Astrocyte (in vitro differentiated cells and primary cell): ENCODE measurements around the gene TNFSF15. TPM values are rescaled to one million over a fixed set of nuclear protein-coding genes. Genes with fewer than 3 reads are reported as not detected.

Experiments used
- DNase-seq: peaks from one replicate; pipeline ENCODE4 v3.0.0-alpha.2; 2010; ENCODE audit warnings: low read depth
- FAIRE-seq: peaks from 2 replicates; lab custom pipeline; 2011; peaks lifted over from hg19 to GRCh38; lab: Jason Lieb, UNC
- H2AFZ ChIP-seq: 2 replicates; pipeline ENCODE4 v1.6.0; 2012; ENCODE audit warnings: low read depth, low read length, inconsistent platforms
- H3K27ac ChIP-seq: 2 replicates; pipeline ENCODE4 v1.5.1; 2011; ENCODE audit warnings: low read depth, low read length, inconsistent platforms
- H3K27me3 ChIP-seq: 2 replicates; pipeline ENCODE4 v1.6.0; 2011; ENCODE audit warnings: low read length, inconsistent platforms; ENCODE audit not compliant: insufficient read depth
- H3K36me3 ChIP-seq: 2 replicates; pipeline ENCODE4 v1.5.1; 2011; ENCODE audit warnings: low read length, inconsistent platforms; ENCODE audit not compliant: insufficient read depth
- H3K4me1 ChIP-seq: 2 replicates; pipeline ENCODE4 v1.5.1; 2011; ENCODE audit warnings: low read length, inconsistent platforms; ENCODE audit not compliant: insufficient read depth
- H3K4me2 ChIP-seq: 2 replicates; pipeline ENCODE4 v1.6.0; 2012; ENCODE audit warnings: low read length, inconsistent platforms
- H3K4me3 ChIP-seq: 2 replicates; pipeline ENCODE4 v1.5.1; 2011; ENCODE audit warnings: low read depth, mild to moderate bottlenecking, low read length, inconsistent platforms; ENCODE audit not compliant: insufficient read depth
- H3K79me2 ChIP-seq: 2 replicates; pipeline ENCODE4 v1.6.0; 2012; ENCODE audit warnings: mild to moderate bottlenecking, low read length, inconsistent platforms; ENCODE audit not compliant: insufficient read depth
- H3K9ac ChIP-seq: 2 replicates; pipeline ENCODE4 v1.6.0; 2012; ENCODE audit warnings: mild to moderate bottlenecking, low read length, inconsistent platforms
- H3K9me3 ChIP-seq: 2 replicates; pipeline ENCODE4 v1.5.1; 2012; ENCODE audit warnings: low read depth, mild to moderate bottlenecking, low read length, inconsistent platforms; ENCODE audit not compliant: insufficient read depth
- H4K20me1 ChIP-seq: 2 replicates; pipeline ENCODE4 v1.6.0; 2012; ENCODE audit warnings: low read length, inconsistent platforms; ENCODE audit not compliant: insufficient read depth
- H3K27ac Mint-ChIP-seq: one replicate; pipeline ENCODE4 v1.8.0; 2021; ENCODE audit warnings: mild to moderate bottlenecking, mixed read lengths; ENCODE audit not compliant: unreplicated experiment
- H3K27me3 Mint-ChIP-seq: one replicate; pipeline ENCODE4 v1.8.0; 2021; ENCODE audit warnings: low read depth, mixed read lengths; ENCODE audit not compliant: unreplicated experiment
- H3K36me3 Mint-ChIP-seq: one replicate; pipeline ENCODE4 v1.8.0; 2021; ENCODE audit warnings: low read depth, mixed read lengths; ENCODE audit not compliant: unreplicated experiment
- H3K4me1 Mint-ChIP-seq: one replicate; pipeline ENCODE4 v1.8.0; 2021; ENCODE audit warnings: low read depth, mixed read lengths; ENCODE audit not compliant: unreplicated experiment
- H3K4me3 Mint-ChIP-seq: one replicate; pipeline ENCODE4 v1.8.0; 2021; ENCODE audit warnings: mild to moderate bottlenecking, moderate library complexity, mixed read lengths; ENCODE audit not compliant: unreplicated experiment
- H3K9me3 Mint-ChIP-seq: one replicate; pipeline ENCODE4 v1.8.0; 2021; ENCODE audit warnings: mild to moderate bottlenecking, mixed read lengths; ENCODE audit not compliant: unreplicated experiment
- CTCF ChIP-seq: IDR thresholded peaks from 2 replicates; pipeline ENCODE4 v1.5.1; 2011; ENCODE audit warnings: low read depth, mild to moderate bottlenecking, inconsistent platforms, low read length, moderate library complexity; ENCODE audit not compliant: insufficient read depth
- EZH2 ChIP-seq: IDR thresholded peaks from 2 replicates; pipeline ENCODE4 v1.6.1; 2012; ENCODE audit warnings: mild to moderate bottlenecking, low read length, inconsistent platforms; ENCODE audit not compliant: insufficient read depth
- total RNA-seq: library from RNA; stranded (reverse); gene quantifications from 2 replicates; pipeline ENCODE4 v1.2.1, GENCODE V29; 2021

Gene TNFSF15
- total RNA-seq, 1 donor from 2014 or later = 10.3 TPM

- Histone ChIP-seq H3K27me3 (peaks cover 9% of the 10 kb centered on the region), H4K20me1 (no peaks in the 10 kb centered on the region), H3K9me3 (no peaks in the 10 kb centered on the region), H3K9ac (no peak overlapping the region), H3K4me1 (peaks cover 4% of the 10 kb centered on the region), H3K4me2 (peak overlapping the region; percentile 36), H3K27ac (no peak overlapping the region), H3K36me3 (no peaks in the 10 kb centered on the region), H3K4me3 (no peak overlapping the region), H2AFZ (no peak overlapping the region), H3K79me2 (no peaks in the 10 kb centered on the region)
- H3K4me1 Mint-ChIP-seq = peaks cover 43% of the 10 kb centered on the region
- H3K4me3 Mint-ChIP-seq = peak overlapping the region; percentile 60
- TF ChIP-seq CTCF = no peak
- TF ChIP-seq EZH2 = no peak
- H3K27me3 Mint-ChIP-seq = no peaks in the 10 kb centered on the region
- H3K27ac Mint-ChIP-seq = no peak overlapping the region
- DNase-seq (peak; percentile 11), FAIRE-seq (no peak)
- no peaks in the 10 kb centered on the region for H3K36me3 Mint-ChIP-seq
- no peaks in the 10 kb centered on the region for H3K9me3 Mint-ChIP-seq
Observed at GRCh38 chr9:114803479-114804265, 2.2 kb downstream of the TNFSF15 start.

GRCh38 chr9:114799925-114800324 lies 5.9 kb downstream of the TNFSF15 start:
- H3K9me3 ChIP-seq = no peaks in the 10 kb centered on the region
- H3K27ac ChIP-seq = no peak overlapping the region
- no peak for DNase-seq
- H3K9ac ChIP-seq = no peak overlapping the region
- Mint-ChIP-seq H3K27ac (no peak overlapping the region), H3K36me3 (no peaks in the 10 kb centered on the region), H3K9me3 (no peaks in the 10 kb centered on the region), H3K27me3 (peaks cover 5% of the 10 kb centered on the region), H3K4me3 (no peak overlapping the region), H3K4me1 (peaks cover 30% of the 10 kb centered on the region)
- H3K27me3 ChIP-seq = peaks cover 17% of the 10 kb centered on the region
- no peak overlapping the region for H3K4me3 ChIP-seq
- no peaks in the 10 kb centered on the region for H4K20me1 ChIP-seq
- H3K79me2 ChIP-seq = no peaks in the 10 kb centered on the region
- FAIRE-seq = no peak
- no peak overlapping the region for H2AFZ ChIP-seq
- H3K4me1 ChIP-seq = peaks cover 4% of the 10 kb centered on the region
- TF ChIP-seq EZH2 = no peak
- no peak for TF ChIP-seq CTCF
- H3K36me3 ChIP-seq = no peaks in the 10 kb centered on the region
- no peak overlapping the region for H3K4me2 ChIP-seq

GRCh38 chr9:114799441-114799840 lies 6.4 kb downstream of the TNFSF15 start:
- H3K27me3 Mint-ChIP-seq = peaks cover 5% of the 10 kb centered on the region
- no peak overlapping the region for H3K27ac ChIP-seq

More at GRCh38 chr9:114799441-114799840, 6.4 kb downstream of the TNFSF15 start:
- Histone ChIP-seq H4K20me1 (no peaks in the 10 kb centered on the region), H3K4me1 (peaks cover 4% of the 10 kb centered on the region), H3K4me2 (no peak overlapping the region), H3K36me3 (no peaks in the 10 kb centered on the region), H3K27me3 (peaks cover 17% of the 10 kb centered on the region), H3K9ac (no peak overlapping the region), H3K9me3 (no peaks in the 10 kb centered on the region), H3K79me2 (no peaks in the 10 kb centered on the region), H3K4me3 (no peak overlapping the region), H2AFZ (no peak overlapping the region)
- FAIRE-seq (no peak), DNase-seq (no peak)
- Mint-ChIP-seq H3K4me3 (no peak overlapping the region), H3K27ac (no peak overlapping the region), H3K36me3 (no peaks in the 10 kb centered on the region), H3K4me1 (peaks cover 26% of the 10 kb centered on the region), H3K9me3 (no peaks in the 10 kb centered on the region)
- TF ChIP-seq CTCF (no peak), EZH2 (no peak)
